Measurements from ENCODE around the gene SLC34A1. TPM values are rescaled to one million over a fixed set of nuclear protein-coding genes. Genes with fewer than 3 reads are reported as not detected.

SLC34A1 gene
- total and polyA plus RNA-seq, 2 of the 13 experiments (the other 11 are each of a cell fraction or from before 2014, with no cell fraction given): 0.03 to 0.20 TPM

- TF ChIP-seq PRDM15 (CRISPR knock-in tag; IDR thresholded peaks at IDR 0.05): 0 out of 2 replicates have a peak, but pooled peaks have one; percentile 17
- 0 out of 2 replicates have a peak, but pooled peaks have one; percentile 4 for TF ChIP-seq MNT (IDR thresholded peaks at IDR 0.05)
- no peak for TF ChIP-seq ETS1 (CRISPR knock-in tag; IDR thresholded peaks at IDR 0.05)
- TF ChIP-seq PATZ1 (CRISPR knock-in tag; IDR thresholded peaks at IDR 0.05): peak; percentile 33; the same call in 1 of the 2 replicates
- TF ChIP-seq ZNF713 (CRISPR knock-in tag; IDR thresholded peaks at IDR 0.05): no peak
- TF ChIP-seq ZNF251 (CRISPR knock-in tag; IDR thresholded peaks at IDR 0.05): no peak
- no peak; the same call in 1 of the 2 replicates for TF ChIP-seq PRDM10 (CRISPR knock-in tag; IDR thresholded peaks at IDR 0.05; ENCODE audit: low read depth)
- no peak for TF ChIP-seq ZNF124 (CRISPR knock-in tag; IDR thresholded peaks at IDR 0.05)
- peak; percentile 75 for TF ChIP-seq ZFX (CRISPR knock-in tag; IDR thresholded peaks at IDR 0.05; ENCODE audit: low read depth)
- TF ChIP-seq DPF2 (CRISPR knock-in tag; IDR thresholded peaks at IDR 0.05; ENCODE audit: borderline replicate concordance, low read depth): no peak
- TF ChIP-seq CHD4 (IDR thresholded peaks at IDR 0.05; ENCODE audit: borderline replicate concordance, low read length): no peak; the same call in 1 of the 2 replicates
- peak; percentile 88 for TF ChIP-seq PHF8 (CRISPR knock-in tag; IDR thresholded peaks at IDR 0.05)
- no peak for TF ChIP-seq PPARG (CRISPR knock-in tag; conservative IDR thresholded peaks at IDR 0.05)
- no peak for TF ChIP-seq NR3C1 (CRISPR knock-in tag; IDR thresholded peaks at IDR 0.05)
- no peak for TF ChIP-seq RBAK (CRISPR knock-in tag; IDR thresholded peaks at IDR 0.05)
- TF ChIP-seq SSRP1 (CRISPR knock-in tag; IDR thresholded peaks at IDR 0.05): no peak
Measured at GRCh38 chr5:177351392-177352329, 32.6 kb upstream of the SLC34A1 start, which contains the start of gene LMAN2 (continued).
